Lung microvascular endothelial cell (primary cell): Measurements from ENCODE around the gene IL17RB. TPM values are rescaled to one million over a fixed set of nuclear protein-coding genes. Genes with fewer than 3 reads are reported as not detected.

ENCODE experiments used
- DNase-seq, 2 donors: peaks; one replicate each; pipeline versions ENCODE4 v3.0.0 to v3.0.0-alpha.2; 2010; ENCODE audit warnings: low read depth in 2 of 2
- total RNA-seq: library from RNA; depleted of rRNA; stranded (reverse); fragments of >200 nt; gene quantifications from 2 replicates; pipeline ENCODE4 v1.2.1, GENCODE V29; 2014

Gene IL17RB
- total RNA-seq, 1 donor from 2014 or later: not detected

GRCh38 chr3:53811143-53811927 lies 35.0 kb upstream of the IL17RB start:
- no peak for DNase-seq

DNA sequence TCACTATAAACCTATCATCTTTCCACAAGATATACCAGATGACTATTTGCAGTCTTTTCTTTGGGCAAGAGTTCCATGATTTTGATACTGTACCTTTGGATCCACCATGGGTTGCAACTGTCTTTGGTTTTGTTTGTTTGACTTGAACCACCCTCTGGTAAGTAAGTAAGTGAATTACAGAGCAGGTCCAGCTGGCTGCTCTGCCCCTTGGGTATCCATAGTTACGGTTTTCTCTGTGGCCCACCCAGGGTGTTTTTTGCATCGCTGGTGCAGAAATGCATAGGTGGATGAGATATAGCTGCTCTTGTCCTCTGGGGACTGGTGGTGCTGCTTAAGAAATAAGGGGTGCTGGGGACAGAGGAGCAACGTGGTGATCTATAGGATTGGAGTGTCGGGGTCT lies 33.9 kb upstream of the IL17RB start:
- DNase-seq: no peak

- no peak for DNase-seq
Observed at GRCh38 chr3:53813229-53813628, 33.1 kb upstream of the IL17RB start.

DNA sequence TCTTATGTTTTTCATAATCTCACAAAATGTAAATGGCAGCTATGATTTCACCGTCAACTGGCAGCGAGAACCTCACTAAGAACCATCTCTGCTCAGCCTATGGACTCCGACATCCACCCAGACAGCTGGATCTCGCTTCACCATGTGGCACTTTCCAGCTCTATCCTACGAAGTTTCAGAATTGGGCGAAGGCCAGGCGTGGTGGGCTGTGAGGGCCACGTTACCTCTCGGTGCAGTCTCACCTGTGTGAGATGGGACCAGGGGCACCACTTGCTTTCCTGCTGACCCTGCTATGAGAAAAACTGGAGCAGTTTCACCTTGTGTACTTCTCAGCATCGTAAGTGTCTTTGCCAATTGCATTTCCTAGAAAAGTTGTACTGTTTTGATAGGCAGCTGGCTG lies 32.5 kb upstream of the IL17RB start:
- DNase-seq: no peak

DNA sequence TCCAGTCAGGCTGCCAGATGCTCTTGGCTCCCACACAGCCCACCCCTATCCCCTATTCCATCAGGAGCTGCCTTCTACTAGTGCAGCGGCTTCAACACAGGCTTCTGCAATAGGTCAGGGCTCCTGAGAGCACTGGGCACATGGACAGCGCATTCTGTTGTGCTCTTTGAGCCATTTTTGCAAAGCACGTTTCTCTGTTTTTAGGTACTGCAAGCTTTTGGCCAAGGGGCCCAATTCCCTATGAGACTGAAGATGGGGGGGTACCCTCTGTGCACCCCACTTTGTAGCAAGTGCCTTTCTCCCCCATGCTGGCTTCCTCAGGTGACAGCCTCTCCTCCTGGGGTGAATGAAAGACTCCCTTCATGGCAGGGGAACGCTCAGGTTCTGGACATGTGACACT lies 31.3 kb upstream of the IL17RB start:
- DNase-seq: no peak

DNA sequence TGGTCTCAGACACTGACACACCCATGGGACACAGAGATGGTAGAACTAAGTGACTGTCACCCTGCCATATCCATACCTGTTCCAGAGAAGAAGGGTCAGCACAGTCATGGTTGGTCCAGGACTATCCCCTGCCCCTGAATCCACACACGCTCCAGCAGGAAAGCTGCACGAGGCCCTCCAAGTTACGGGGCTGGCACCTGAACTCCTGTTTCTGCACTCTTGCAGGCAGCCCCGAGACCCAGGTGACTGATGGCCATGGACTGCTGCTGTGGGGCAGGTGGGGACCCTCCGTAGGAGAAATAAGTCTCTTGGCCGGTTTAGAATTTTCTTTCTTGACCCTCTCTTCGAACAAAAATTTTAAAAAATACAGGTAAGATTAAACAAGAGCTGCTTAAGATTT lies 30.7 kb upstream of the IL17RB start:
- DNase-seq: no peak

- no peak for DNase-seq
Observed at GRCh38 chr3:53816425-53816824, 29.9 kb upstream of the IL17RB start.

- DNase-seq: no peak
Observed at GRCh38 chr3:53817211-53817610, 29.2 kb upstream of the IL17RB start.

DNA sequence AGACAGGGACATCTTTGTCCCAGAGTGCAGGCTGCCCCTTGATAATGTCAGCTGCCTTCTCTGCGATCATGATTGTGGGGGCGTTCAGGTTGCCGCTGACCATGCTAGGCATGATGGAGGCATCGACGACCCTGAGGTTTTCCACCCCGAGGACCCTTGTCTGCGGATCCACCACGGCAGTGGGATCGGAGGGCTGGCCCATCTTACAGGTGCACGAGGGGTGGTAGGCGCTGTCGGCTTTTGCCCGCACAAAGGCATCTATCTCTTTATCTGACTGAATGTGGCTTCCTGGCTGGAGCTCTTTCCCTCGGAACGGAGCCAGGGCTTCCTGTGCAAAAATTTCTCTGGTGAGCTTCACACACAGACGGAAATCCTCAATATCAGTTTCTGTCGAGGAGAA lies 28.6 kb upstream of the IL17RB start:
- DNase-seq: no peak

- no peak for DNase-seq
Observed at GRCh38 chr3:53818221-53819162, 27.9 kb upstream of the IL17RB start.

GRCh38 chr3:53819163-53819868 lies 27.1 kb upstream of the IL17RB start:
- DNase-seq: no peak

DNA sequence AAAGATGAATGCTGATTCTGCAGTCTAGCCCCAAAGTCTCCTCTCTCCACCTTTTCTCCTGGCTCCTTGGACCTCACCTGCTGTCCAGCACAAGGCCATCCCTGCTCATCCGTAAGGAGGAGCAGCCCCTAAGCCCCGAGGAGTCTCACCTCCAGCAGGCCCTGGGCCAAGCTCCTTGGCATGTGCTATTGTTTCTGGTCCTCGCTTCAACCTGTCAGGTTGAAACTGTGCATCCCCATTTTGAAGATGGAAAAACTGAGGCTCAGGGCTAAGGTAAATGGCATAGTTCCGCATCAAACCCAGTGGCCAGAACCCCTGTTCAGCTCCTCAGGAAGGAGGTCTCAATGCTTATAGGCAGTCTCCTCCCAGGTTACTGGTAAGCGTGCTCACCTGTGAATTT lies 26.3 kb upstream of the IL17RB start:
- no peak for DNase-seq

- no peak for DNase-seq
Observed at GRCh38 chr3:53820756-53821580, 25.4 kb upstream of the IL17RB start.

GRCh38 chr3:53821631-53822121 lies 24.7 kb upstream of the IL17RB start:
- no peak for DNase-seq

DNA sequence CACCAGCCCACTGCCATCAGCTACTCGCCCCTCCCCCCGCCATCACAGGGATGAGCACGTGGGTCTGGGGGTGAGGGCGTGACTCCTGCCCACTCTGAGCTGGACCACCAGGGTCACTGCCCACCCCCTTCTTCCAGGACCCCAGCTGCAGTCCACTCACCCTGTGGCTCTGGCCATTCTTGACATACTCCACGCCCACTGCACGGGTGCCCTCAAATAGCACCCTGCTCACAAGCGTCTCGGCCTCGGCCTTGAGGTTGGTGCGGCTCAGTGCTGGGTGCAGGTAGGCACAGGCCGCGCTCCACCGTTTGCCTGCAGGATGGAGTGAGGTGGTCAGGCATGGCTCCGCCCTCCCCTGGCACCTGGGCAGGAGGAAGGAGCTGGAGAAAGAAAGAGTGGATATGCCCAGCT lies 24.0 kb upstream of the IL17RB start:
- DNase-seq: no peak

GRCh38 chr3:53823026-53823955 lies 23.1 kb upstream of the IL17RB start:
- DNase-seq: no peak

GRCh38 chr3:53823956-53824657 lies 22.3 kb upstream of the IL17RB start:
- no peak for DNase-seq

DNA sequence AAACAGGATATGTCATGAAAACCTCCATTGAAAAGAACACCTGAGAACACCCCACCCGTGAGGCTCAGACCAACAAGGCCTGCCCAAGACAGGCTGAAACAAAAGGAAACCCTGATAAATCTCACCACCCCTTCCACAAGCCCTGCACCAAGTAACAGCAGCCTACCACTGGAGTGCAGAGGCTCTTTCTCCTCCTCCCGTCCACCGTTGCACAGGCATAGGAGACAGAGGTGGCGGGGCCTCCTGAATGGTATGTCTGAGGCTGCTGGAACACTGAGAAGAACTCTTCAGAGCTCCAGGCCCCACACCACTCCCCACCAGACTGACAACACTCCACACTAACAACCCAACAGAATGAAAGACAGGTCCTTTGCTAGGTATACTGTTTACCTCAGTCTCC lies 21.6 kb upstream of the IL17RB start:
- DNase-seq: no peak

DNA sequence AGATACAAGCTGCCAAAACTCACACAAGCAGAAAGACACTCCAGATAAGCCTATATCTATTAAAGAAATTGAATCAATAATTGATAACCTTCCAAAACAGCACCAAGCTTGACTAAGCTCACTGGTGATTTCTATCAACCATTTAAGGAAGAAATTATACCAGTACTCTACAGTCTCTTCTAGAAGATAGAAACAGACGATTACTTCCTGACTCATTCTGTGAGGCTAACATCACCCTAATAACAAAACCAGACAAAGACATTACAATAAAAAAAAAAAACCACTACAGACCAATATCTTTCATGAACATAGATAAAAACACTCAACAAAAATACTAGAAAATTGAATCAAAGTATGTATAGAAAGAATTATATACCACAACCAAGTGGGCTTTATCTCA lies 20.3 kb upstream of the IL17RB start:
- DNase-seq: no peak
